Measurements from ENCODE around the gene CDC14B.
"Not testable (repeated sequence)": the region's sequence is repeated elsewhere in the genome, so short reads cannot be mapped to it uniquely, and the experiment has no call there.

The CDC14B gene

DNA sequence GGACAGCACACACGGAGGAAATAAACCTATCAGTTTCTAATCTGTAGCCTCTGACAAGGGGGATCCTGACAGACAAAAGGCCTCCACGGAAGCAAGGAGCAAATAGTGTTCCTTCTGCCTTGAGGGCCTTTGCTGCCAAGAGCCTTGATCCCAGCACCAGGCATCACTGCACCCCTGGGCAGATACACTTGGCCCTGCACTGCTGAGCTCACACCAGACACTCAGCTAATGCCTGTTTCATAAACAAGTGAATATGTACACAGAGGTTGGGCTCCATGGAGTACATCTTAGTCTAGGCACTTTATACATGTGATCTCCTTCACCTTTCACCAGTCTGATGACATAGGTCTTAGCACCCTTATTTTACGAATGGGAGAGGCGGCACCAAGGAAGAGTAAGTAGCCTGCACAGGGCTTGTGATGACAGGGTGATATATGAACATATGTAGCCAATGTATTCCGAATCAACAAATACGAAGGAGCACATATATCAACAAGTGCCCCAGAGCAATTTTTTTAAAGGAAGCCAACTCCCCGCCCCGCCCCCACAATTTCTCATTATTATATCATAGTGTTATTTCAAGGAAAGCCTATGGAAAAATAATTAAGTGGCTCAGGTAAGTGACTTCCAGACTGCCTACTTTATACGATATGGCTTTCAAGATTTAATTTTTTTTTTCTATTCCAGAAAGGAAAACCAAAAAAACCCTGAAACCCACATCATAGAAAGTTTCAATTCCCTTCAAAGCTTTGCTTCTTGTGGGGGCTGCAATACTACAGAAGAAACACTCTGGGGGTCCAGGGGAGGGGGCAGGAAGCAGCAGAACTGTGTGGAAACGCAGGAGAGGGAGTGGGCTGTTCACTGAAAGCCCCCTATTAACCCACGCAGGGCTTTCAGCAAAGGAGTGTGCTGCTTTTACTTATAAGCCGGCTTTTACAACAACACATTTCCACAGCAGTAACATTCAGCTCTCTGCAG, 32.0 kb downstream of the CDC14B start:
- DNase-seq (ENCODE audit: low read depth, low spot score), result no peak

GRCh38 chr9:96585426-96585825, 34.2 kb downstream of the CDC14B start:
- no peak for DNase-seq (ENCODE audit: low read depth, low spot score)
- no peak overlapping the region for H3K4me3 ChIP-seq (ENCODE audit: low read depth, low read length)
- in situ Hi-C loops (cut with HindIII; ENCODE audit: low sequenced_read_pairs), result no loop called here
- TF ChIP-seq CTCF (IDR thresholded peaks at IDR 0.05; ENCODE audit: low read depth, low read length), result no peak

More for the DNA sequence above, 32.0 kb downstream of the CDC14B start:
- in situ Hi-C loops (cut with HindIII; ENCODE audit: low sequenced_read_pairs), result no loop called here
- no peak for TF ChIP-seq CTCF (IDR thresholded peaks at IDR 0.05; ENCODE audit: low read depth, low read length)
- no peak overlapping the region for H3K4me3 ChIP-seq (ENCODE audit: low read depth, low read length)

- H3K4me3 ChIP-seq (ENCODE audit: low read depth, low read length); in situ Hi-C loops (cut with HindIII; ENCODE audit: low sequenced_read_pairs); DNase-seq (ENCODE audit: low read depth, low spot score): not testable (repeated sequence)
Measured at GRCh38 chr9:96582199-96582598, 37.4 kb downstream of the CDC14B start.

DNA sequence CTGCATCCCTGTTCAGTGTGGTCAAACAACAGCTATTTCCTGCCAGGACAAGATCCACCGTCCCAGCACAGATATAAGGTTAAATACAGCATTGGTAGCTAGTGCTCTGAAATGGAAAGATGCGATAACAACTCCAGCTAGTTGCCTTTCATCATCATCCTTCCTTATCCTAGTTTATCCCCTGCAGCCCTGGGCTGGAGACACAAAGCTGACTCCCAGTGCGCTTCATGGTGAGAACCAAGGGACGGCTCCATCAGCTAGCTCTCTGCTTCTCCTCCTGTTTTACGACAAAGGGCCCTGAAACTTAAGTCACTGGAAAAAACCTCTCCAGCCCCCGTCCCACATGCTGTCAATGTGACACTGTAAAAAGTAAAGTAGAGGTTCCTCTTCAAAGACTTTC, 37.9 kb downstream of the CDC14B start:
- no peak for TF ChIP-seq CTCF (IDR thresholded peaks at IDR 0.05; ENCODE audit: low read depth, low read length)
- no peak overlapping the region for H3K4me3 ChIP-seq (ENCODE audit: low read depth, low read length)
- in situ Hi-C loops (cut with HindIII; ENCODE audit: low sequenced_read_pairs), result no loop called here
- no peak for DNase-seq (ENCODE audit: low read depth, low spot score)

DNA sequence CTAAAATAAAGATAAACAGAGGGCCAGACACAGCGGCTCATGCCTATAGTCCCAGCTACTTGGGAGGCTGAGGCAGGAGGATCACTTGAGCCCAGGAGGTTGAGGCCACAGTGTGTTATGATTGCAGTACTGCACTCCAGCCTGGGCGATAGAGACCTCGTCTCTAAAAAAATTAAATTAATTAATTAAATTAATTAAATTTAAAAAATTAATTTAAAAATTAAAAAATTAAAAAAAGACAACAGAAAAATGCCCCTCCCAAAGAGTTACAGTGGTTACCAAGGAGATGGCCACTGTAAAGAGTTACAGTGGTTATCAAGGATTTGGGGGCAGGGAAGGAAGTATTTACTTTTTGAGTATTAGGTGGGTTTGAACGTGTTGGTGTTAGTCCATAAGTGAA, 38.3 kb downstream of the CDC14B start:
- no peak overlapping the region for H3K4me3 ChIP-seq (ENCODE audit: low read depth, low read length)
- DNase-seq (ENCODE audit: low read depth, low spot score), result no peak
- in situ Hi-C loops (cut with HindIII; ENCODE audit: low sequenced_read_pairs), result no loop called here
- no peak for TF ChIP-seq CTCF (IDR thresholded peaks at IDR 0.05; ENCODE audit: low read depth, low read length)

- H3K4me3 ChIP-seq (ENCODE audit: low read depth, low read length), result no peak overlapping the region
- TF ChIP-seq CTCF (IDR thresholded peaks at IDR 0.05; ENCODE audit: low read depth, low read length), result no peak
- DNase-seq (ENCODE audit: low read depth, low spot score), result no peak
- in situ Hi-C loops (cut with HindIII; ENCODE audit: low sequenced_read_pairs), result no loop called here
Measured at GRCh38 chr9:96574931-96575351, 44.7 kb downstream of the CDC14B start.

GRCh38 chr9:96574455-96574854, 45.2 kb downstream of the CDC14B start:
- in situ Hi-C loops (cut with HindIII; ENCODE audit: low sequenced_read_pairs), result no loop called here
- no peak for TF ChIP-seq CTCF (IDR thresholded peaks at IDR 0.05; ENCODE audit: low read depth, low read length)
- DNase-seq (ENCODE audit: low read depth, low spot score), result no peak
- H3K4me3 ChIP-seq (ENCODE audit: low read depth, low read length), result no peak overlapping the region

Data from astrocyte of the spinal cord (primary cell).